Endothelial cell of umbilical vein (primary cell): ENCODE data around the gene SEPTIN7. TPM values are rescaled to one million over a fixed set of nuclear protein-coding genes. Genes with fewer than 3 reads are reported as not detected.

Source experiments
- BruUV-seq: library from RNA; stranded (reverse); fragments of 400-500 nt; replicated peaks from 2 replicates; lab custom pipeline; 2021; lab: Mats Ljungman, UMichigan
- CTCF ChIA-PET: fragments of 300-600, 350-600 bp; sonication (Branson Sonifier 250); formaldehyde crosslinking; loops from one replicate; lab custom pipeline; 2021; ENCODE audit warnings: antibody characterized with exemption, inconsistent platforms; lab: Charles Lee
- POLR2A ChIA-PET: fragments of 300-600, 350-600 bp; sonication (Branson Sonifier 250); formaldehyde crosslinking; loops from one replicate; lab custom pipeline; 2021; ENCODE audit warnings: antibody characterized with exemption, inconsistent platforms; lab: Charles Lee
- DNase-seq: peaks from one replicate; pipeline ENCODE4 v3.0.0-alpha.2; 2011; ENCODE audit warnings: low read depth, low spot score
- FAIRE-seq: peaks from 2 replicates; lab custom pipeline; 2011; peaks lifted over from hg19 to GRCh38; lab: Jason Lieb, UNC
- H2AFZ ChIP-seq: 2 replicates; pipeline ENCODE4 v1.6.0; 2012; ENCODE audit warnings: low read depth, low read length, control low read depth, inconsistent platforms
- H3K27ac ChIP-seq: 2 replicates; pipeline ENCODE4 v1.5.1; 2011; ENCODE audit warnings: low read depth, mild to moderate bottlenecking, control low read depth, low read length, moderate library complexity; ENCODE audit not compliant: insufficient read depth
- H3K27me3 ChIP-seq, 2 experiments: 2 replicates each; pipeline versions ENCODE4 v1.6.0 to v1.6.1; 2011; ENCODE audit warnings: low read length in 2 of 2, mixed read lengths in 1 of 2; ENCODE audit not compliant: control insufficient read depth in 2 of 2, insufficient read depth in 2 of 2
- H3K36me3 ChIP-seq, 2 experiments: 2 replicates in 1 of 2; 3 replicates in 1 of 2; pipeline ENCODE4 v1.5.1; 2011; ENCODE audit warnings: low read length in 2 of 2, mild to moderate bottlenecking in 1 of 2, moderate library complexity in 1 of 2; ENCODE audit not compliant: control insufficient read depth in 2 of 2, insufficient read depth in 2 of 2; ENCODE audit errors: extremely low read depth in 1 of 2
- H3K4me1 ChIP-seq: 3 replicates; pipeline ENCODE4 v1.5.1; 2011; ENCODE audit warnings: mild to moderate bottlenecking, low read length; ENCODE audit not compliant: control insufficient read depth, insufficient read depth; ENCODE audit errors: extremely low read depth
- H3K4me2 ChIP-seq: 2 replicates; pipeline ENCODE4 v1.6.1; 2011; ENCODE audit warnings: low read length, control low read depth, mixed read lengths; ENCODE audit not compliant: insufficient read depth
- H3K4me3 ChIP-seq, 3 experiments: fragments of 200-600 bp in 1 of 3; sonication (generic), shearing (Covaris generic) in 1 of 3; replicated peaks in 1 of 3; 2 replicates each; pipeline ENCODE4 v1.5.1; 2011 to 2016; ENCODE audit warnings: control low read depth in 3 of 3, low read length in 3 of 3, mild to moderate bottlenecking in 2 of 3, inconsistent platforms in 1 of 3, low read depth in 1 of 3, moderate library complexity in 1 of 3; ENCODE audit not compliant: insufficient read depth in 1 of 3
- H3K79me2 ChIP-seq: 2 replicates; pipeline ENCODE4 v1.6.0; 2012; ENCODE audit warnings: low read length, inconsistent platforms; ENCODE audit not compliant: control insufficient read depth, insufficient read depth
- H3K9ac ChIP-seq: replicated peaks from 2 replicates; pipeline ENCODE3; 2011; ENCODE audit warnings: low read length, control low read depth; ENCODE audit not compliant: insufficient read depth; ENCODE audit errors: extremely low read depth
- H3K9me1 ChIP-seq: replicated peaks from 3 replicates; pipeline ENCODE4 v1.6.0; 2011; ENCODE audit warnings: mild to moderate bottlenecking, low read length; ENCODE audit not compliant: control insufficient read depth, insufficient read depth; ENCODE audit errors: extremely low read depth
- H3K9me3 ChIP-seq: replicated peaks from 2 replicates; pipeline ENCODE4 v1.5.1; 2012; ENCODE audit warnings: low read length, inconsistent platforms; ENCODE audit not compliant: control insufficient read depth, insufficient read depth
- H4K20me1 ChIP-seq: replicated peaks from 2 replicates; pipeline ENCODE3; 2011; ENCODE audit warnings: mild to moderate bottlenecking, low read length; ENCODE audit not compliant: control insufficient read depth, insufficient read depth; ENCODE audit errors: extremely low read depth
- EZH2 ChIP-seq: IDR thresholded peaks from 2 replicates; pipeline ENCODE4 v1.6.1; 2012; ENCODE audit warnings: borderline replicate concordance, low read depth, mild to moderate bottlenecking, moderate library complexity, low read length, inconsistent platforms; ENCODE audit not compliant: severe bottlenecking
- FOS ChIP-seq: IDR thresholded peaks from 2 replicates; pipeline ENCODE4 v1.6.1; 2011; ENCODE audit warnings: mild to moderate bottlenecking, low read length, moderate library complexity, borderline replicate concordance; ENCODE audit not compliant: insufficient read depth
- GATA2 ChIP-seq: IDR thresholded peaks from 2 replicates; pipeline ENCODE4 v1.7.0; 2011; ENCODE audit warnings: low read depth, mild to moderate bottlenecking, moderate library complexity, mixed read lengths, low read length; ENCODE audit not compliant: insufficient read length, insufficient read depth
- JUN ChIP-seq: IDR thresholded peaks from 2 replicates; pipeline ENCODE4 v1.6.1; 2011; ENCODE audit warnings: borderline replicate concordance, low read depth; ENCODE audit not compliant: insufficient read length, insufficient read depth
- MYC ChIP-seq: IDR thresholded peaks from one replicate; pipeline ENCODE4 v1.6.1; 2011; ENCODE audit warnings: mild to moderate bottlenecking, low read depth, low read length
- POLR2A ChIP-seq: IDR thresholded peaks from 2 replicates; pipeline ENCODE4 v1.6.1; 2012; ENCODE audit warnings: low read depth, mild to moderate bottlenecking, control low read depth, low read length
- POLR2AphosphoS5 ChIP-seq: IDR thresholded peaks from 2 replicates; pipeline ENCODE4 v1.6.1; 2012; ENCODE audit warnings: low read depth, mild to moderate bottlenecking, control low read depth, low read length, moderate library complexity; ENCODE audit not compliant: insufficient read depth
- dilution Hi-C: fragments of 300-500 bp; cut with MboI; formaldehyde crosslinking; loops from one replicate; pipeline ENCODE4 v1.15.0; 2019; ENCODE audit warnings: low sequenced_read_pairs; ENCODE audit not compliant: extremely low pct_ligation_motif_present
- intact Hi-C: fragments of 100-400 bp; cut with micrococcal nuclease; formaldehyde crosslinking; loops from one replicate; pipeline ENCODE4 v1.10.0; 2022
- polyA plus RNA-seq, 4 experiments: library from polyadenylated mRNA; depleted of rRNA in 3 of 4; stranded (reverse) in 3 of 4; unstranded in 1 of 4; fragments of >200 nt; gene quantifications; 2 replicates each; pipeline versions ENCODE4 v1.2.1 to v1.2.3, GENCODE V29; 2011 to 2012; ENCODE audit warnings: missing spikeins in 1 of 4
- total RNA-seq: library from RNA; stranded (reverse); gene quantifications from 2 replicates; pipeline ENCODE4 v1.2.3, GENCODE V29; 2021
- TF ChIP-seq, protein P1 (sequence below), 2 donors: IDR thresholded peaks; 1 replicate in 1 of 2; 2 replicates in 1 of 2; pipeline ENCODE4 v1.5.1; 2011; ENCODE audit warnings: low read length in 2 of 2, mild to moderate bottlenecking in 2 of 2, moderate library complexity in 2 of 2, control low read depth in 1 of 2, inconsistent platforms in 1 of 2, low read depth in 1 of 2; ENCODE audit not compliant: insufficient read depth in 1 of 2; ENCODE audit errors: extremely low read depth in 1 of 2
- TF ChIP-seq, protein P2 (sequence below): IDR thresholded peaks from 2 replicates; pipeline ENCODE4 v1.6.1; 2011; ENCODE audit not compliant: insufficient read depth, insufficient read length

SEPTIN7 gene
- total and polyA plus RNA-seq, 2 donors (not counting 3 experiments of a cell fraction or from before 2014, with no cell fraction given) = 73.6 to 228 TPM

DNA sequence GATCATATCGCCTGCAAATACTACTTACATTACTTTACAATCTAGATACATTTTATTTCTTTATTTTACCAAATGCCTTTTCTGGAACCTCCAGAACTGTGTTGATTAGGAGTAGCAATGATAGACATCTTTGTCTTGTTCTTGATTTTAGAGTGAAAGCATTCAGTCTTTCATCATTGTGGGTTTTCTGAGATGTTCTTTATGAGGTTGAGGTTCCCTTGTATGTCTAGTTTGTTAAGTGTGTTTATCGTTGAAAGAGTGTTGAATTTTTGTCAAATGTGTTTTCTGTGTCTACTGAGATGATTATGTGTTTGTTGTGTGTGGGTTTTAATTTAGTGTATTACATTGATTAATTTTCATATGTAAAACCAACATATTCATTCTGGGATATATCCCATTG lies 17.1 kb downstream of the SEPTIN7 start:
- Histone ChIP-seq H3K9me3 (no peaks in the 10 kb centered on the region), H3K9ac (no peak overlapping the region), H3K79me2 (peaks cover 100% of the 10 kb centered on the region), H3K4me1 (no peaks in the 10 kb centered on the region), H3K9me1 (no peaks in the 10 kb centered on the region), H3K36me3 (no peaks in the 10 kb centered on the region), H3K4me2 (no peak overlapping the region), H4K20me1 (peaks cover 30% of the 10 kb centered on the region), H3K27ac (no peak overlapping the region), H2AFZ (no peak overlapping the region), H3K4me3 (no peak overlapping the region), H3K27me3 (no peaks in the 10 kb centered on the region)
- dilution Hi-C loops = no loop called here
- ChIA-PET CTCF (no interaction called here), POLR2A (no interaction called here)
- intact Hi-C loops = no loop called here
- TF ChIP-seq GATA2 (no peak), POLR2A (no peak), EZH2 (no peak), MYC (no peak), FOS (no peak), JUN (no peak), POLR2AphosphoS5 (no peak)
- TF ChIP-seq, protein P1, sequence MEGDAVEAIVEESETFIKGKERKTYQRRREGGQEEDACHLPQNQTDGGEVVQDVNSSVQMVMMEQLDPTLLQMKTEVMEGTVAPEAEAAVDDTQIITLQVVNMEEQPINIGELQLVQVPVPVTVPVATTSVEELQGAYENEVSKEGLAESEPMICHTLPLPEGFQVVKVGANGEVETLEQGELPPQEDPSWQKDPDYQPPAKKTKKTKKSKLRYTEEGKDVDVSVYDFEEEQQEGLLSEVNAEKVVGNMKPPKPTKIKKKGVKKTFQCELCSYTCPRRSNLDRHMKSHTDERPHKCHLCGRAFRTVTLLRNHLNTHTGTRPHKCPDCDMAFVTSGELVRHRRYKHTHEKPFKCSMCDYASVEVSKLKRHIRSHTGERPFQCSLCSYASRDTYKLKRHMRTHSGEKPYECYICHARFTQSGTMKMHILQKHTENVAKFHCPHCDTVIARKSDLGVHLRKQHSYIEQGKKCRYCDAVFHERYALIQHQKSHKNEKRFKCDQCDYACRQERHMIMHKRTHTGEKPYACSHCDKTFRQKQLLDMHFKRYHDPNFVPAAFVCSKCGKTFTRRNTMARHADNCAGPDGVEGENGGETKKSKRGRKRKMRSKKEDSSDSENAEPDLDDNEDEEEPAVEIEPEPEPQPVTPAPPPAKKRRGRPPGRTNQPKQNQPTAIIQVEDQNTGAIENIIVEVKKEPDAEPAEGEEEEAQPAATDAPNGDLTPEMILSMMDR (IDR thresholded peaks at IDR 0.05; ENCODE audit: extremely low read depth in 1 of 2, insufficient read depth in 1 of 2, low read depth in 1 of 2, low read length in 2 of 2) = no peak
- TF ChIP-seq, protein P2, sequence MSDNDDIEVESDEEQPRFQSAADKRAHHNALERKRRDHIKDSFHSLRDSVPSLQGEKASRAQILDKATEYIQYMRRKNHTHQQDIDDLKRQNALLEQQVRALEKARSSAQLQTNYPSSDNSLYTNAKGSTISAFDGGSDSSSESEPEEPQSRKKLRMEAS = no peak
- DNase-seq (no peak), FAIRE-seq (no peak)
- no TSS peak for BruUV-seq
